Measurements from ENCODE around the gene DYRK2. TPM values are rescaled to one million over a fixed set of nuclear protein-coding genes. Genes with fewer than 3 reads are reported as not detected.

Gene DYRK2
- total and polyA plus RNA-seq, 10 of the 15 experiments (the other 5 are each of a cell fraction or from before 2014, with no cell fraction given): 3.1 to 35.9 (median 12.2) TPM

GRCh38 chr12:67667276-67668073 is 18.9 kb downstream of the DYRK2 start:
- Histone ChIP-seq H3K79me2 (ENCODE audit: control insufficient read depth, insufficient read depth, low read length) (no peaks in the 10 kb centered on the region; the same call in 1 of the 2 replicates), H3K27me3 (replicated peaks in 1 of 2; ENCODE audit: control insufficient read depth in 2 of 2, insufficient read depth in 2 of 2, low read length in 1 of 2) (no peaks in the 10 kb centered on the region), H3K27ac (ENCODE audit: control insufficient read depth, insufficient read depth) (no peak overlapping the region), H3K4me2 (ENCODE audit: control insufficient read depth, insufficient read depth) (no peak overlapping the region), H4K20me1 (ENCODE audit: control insufficient read depth, insufficient read depth) (no peaks in the 10 kb centered on the region), H3K4me1 (ENCODE audit: control insufficient read depth, insufficient read depth, low read length) (no peaks in the 10 kb centered on the region), H3K9me3 (replicated peaks; ENCODE audit: control insufficient read depth, insufficient read depth, low read length) (no peaks in the 10 kb centered on the region), H3K4me3 (no peak overlapping the region), H3K36me3 (ENCODE audit: control insufficient read depth in 2 of 2, insufficient read depth in 2 of 2, low read length in 1 of 2) (no peaks in the 10 kb centered on the region), H2AFZ (ENCODE audit: control insufficient read depth, low read depth, low read length) (no peak overlapping the region), H3K9ac (ENCODE audit: control insufficient read depth, insufficient read depth, low read length) (no peak overlapping the region)
- ChIA-PET SMC1A (ENCODE audit: uncharacterized antibody, unreplicated experiment) (no interaction called here), RAD21 (ENCODE audit: unreplicated experiment) (no interaction called here), POLR2A (no interaction called here), CTCF (interaction anchor here (0.7 to 0.8 kb wide), 2 partner anchors 9 to 276 kb away, joined by 3 read pairs; no protein-coding TSS in a partner anchor)
- FAIRE-seq (no peak), DNase-seq (ENCODE audit: low read depth, low spot score) (no peak), ATAC-seq (no peak)
- intact Hi-C loops (cut with micrococcal nuclease; ENCODE audit: unreplicated experiment): no loop called here
- 80% methylated on average over 8 of the region's 8 CpGs for WGBS (ENCODE audit: insufficient coverage, insufficient replicate concordance, low lambda C conversion rate, missing lambda C conversion rate)
- BruUV-seq (replicated peaks): no TSS peak
- no peak for TF ChIP-seq HDGF (IDR thresholded peaks at IDR 0.05)
- TF ChIP-seq MTA2 (IDR thresholded peaks at IDR 0.05; ENCODE audit: low read depth): no peak
- no peak for TF ChIP-seq ATF7 (IDR thresholded peaks at IDR 0.05; ENCODE audit: low read depth)
- TF ChIP-seq IKZF1 (conservative IDR thresholded peaks at IDR 0.05): no peak
- TF ChIP-seq POU2F2 (IDR thresholded peaks at IDR 0.05; ENCODE audit: borderline replicate concordance, low read depth, low read length): no peak
- no peak for TF ChIP-seq CHD2 (IDR thresholded peaks at IDR 0.05; ENCODE audit: borderline replicate concordance, low read depth, low read length)
- TF ChIP-seq ZSCAN29 (IDR thresholded peaks at IDR 0.05): no peak
- TF ChIP-seq, protein P1, sequence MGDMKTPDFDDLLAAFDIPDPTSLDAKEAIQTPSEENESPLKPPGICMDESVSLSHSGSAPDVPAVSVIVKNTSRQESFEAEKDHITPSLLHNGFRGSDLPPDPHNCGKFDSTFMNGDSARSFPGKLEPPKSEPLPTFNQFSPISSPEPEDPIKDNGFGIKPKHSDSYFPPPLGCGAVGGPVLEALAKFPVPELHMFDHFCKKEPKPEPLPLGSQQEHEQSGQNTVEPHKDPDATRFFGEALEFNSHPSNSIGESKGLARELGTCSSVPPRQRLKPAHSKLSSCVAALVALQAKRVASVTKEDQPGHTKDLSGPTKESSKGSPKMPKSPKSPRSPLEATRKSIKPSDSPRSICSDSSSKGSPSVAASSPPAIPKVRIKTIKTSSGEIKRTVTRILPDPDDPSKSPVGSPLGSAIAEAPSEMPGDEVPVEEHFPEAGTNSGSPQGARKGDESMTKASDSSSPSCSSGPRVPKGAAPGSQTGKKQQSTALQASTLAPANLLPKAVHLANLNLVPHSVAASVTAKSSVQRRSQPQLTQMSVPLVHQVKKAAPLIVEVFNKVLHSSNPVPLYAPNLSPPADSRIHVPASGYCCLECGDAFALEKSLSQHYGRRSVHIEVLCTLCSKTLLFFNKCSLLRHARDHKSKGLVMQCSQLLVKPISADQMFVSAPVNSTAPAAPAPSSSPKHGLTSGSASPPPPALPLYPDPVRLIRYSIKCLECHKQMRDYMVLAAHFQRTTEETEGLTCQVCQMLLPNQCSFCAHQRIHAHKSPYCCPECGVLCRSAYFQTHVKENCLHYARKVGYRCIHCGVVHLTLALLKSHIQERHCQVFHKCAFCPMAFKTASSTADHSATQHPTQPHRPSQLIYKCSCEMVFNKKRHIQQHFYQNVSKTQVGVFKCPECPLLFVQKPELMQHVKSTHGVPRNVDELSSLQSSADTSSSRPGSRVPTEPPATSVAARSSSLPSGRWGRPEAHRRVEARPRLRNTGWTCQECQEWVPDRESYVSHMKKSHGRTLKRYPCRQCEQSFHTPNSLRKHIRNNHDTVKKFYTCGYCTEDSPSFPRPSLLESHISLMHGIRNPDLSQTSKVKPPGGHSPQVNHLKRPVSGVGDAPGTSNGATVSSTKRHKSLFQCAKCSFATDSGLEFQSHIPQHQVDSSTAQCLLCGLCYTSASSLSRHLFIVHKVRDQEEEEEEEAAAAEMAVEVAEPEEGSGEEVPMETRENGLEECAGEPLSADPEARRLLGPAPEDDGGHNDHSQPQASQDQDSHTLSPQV (IDR thresholded peaks at IDR 0.05): no peak
- no peak for TF ChIP-seq SIX5 (IDR thresholded peaks at IDR 0.05; ENCODE audit: low read depth, low read length, severe bottlenecking)
- TF ChIP-seq, protein P2, sequence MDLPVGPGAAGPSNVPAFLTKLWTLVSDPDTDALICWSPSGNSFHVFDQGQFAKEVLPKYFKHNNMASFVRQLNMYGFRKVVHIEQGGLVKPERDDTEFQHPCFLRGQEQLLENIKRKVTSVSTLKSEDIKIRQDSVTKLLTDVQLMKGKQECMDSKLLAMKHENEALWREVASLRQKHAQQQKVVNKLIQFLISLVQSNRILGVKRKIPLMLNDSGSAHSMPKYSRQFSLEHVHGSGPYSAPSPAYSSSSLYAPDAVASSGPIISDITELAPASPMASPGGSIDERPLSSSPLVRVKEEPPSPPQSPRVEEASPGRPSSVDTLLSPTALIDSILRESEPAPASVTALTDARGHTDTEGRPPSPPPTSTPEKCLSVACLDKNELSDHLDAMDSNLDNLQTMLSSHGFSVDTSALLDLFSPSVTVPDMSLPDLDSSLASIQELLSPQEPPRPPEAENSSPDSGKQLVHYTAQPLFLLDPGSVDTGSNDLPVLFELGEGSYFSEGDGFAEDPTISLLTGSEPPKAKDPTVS (IDR thresholded peaks at IDR 0.05; ENCODE audit: low read depth, low read length): no peak
- TF ChIP-seq PAX8 (IDR thresholded peaks at IDR 0.05): no peak
- TF ChIP-seq PBX3 (IDR thresholded peaks at IDR 0.05; ENCODE audit: insufficient replicate concordance, low read depth, low read length): no peak
- TF ChIP-seq HCFC1 (IDR thresholded peaks at IDR 0.05; ENCODE audit: low read length): no peak
- in situ Hi-C loops (cut with MboI): no loop called here
